HL-60/S4 (cell line): Measurements from ENCODE around the gene SNF8.

Experiments
- in situ Hi-C: fragments of 300-500 bp; cut with MboI; formaldehyde crosslinking; loops from 2 replicates; pipeline ENCODE4 v1.14.3; 2022; ENCODE audit warnings: low sequenced_read_pairs

SNF8 gene

DNA sequence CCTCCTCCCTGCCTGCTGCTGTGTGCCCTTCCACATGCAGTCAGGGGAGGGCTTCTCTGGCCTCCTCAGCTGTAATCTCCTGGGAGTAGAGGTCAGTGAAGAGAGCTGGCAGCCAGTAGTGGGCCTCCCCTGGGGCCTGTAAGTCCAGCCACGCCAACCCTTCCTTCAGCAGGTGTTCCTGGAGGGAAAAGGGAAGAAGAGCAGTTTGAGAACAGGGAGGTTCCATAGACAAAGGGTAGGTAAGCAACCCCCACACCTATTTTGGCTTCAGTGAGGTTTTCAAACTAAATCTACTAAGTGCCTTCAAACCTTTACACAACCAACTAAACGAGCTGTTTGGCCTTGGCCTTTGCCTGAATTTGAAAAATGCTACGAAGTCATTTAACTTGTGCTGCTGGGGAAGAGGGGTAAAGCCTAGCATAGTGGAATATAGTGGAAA lies 14.2 kb downstream of the SNF8 start:
- in situ Hi-C loops: no loop called here

GRCh38 chr17:48929812-48930165 lies 14.9 kb downstream of the SNF8 start:
- in situ Hi-C loops: no loop called here

GRCh38 chr17:48928876-48929811 lies 15.5 kb downstream of the SNF8 start:
- in situ Hi-C loops: no loop called here

DNA sequence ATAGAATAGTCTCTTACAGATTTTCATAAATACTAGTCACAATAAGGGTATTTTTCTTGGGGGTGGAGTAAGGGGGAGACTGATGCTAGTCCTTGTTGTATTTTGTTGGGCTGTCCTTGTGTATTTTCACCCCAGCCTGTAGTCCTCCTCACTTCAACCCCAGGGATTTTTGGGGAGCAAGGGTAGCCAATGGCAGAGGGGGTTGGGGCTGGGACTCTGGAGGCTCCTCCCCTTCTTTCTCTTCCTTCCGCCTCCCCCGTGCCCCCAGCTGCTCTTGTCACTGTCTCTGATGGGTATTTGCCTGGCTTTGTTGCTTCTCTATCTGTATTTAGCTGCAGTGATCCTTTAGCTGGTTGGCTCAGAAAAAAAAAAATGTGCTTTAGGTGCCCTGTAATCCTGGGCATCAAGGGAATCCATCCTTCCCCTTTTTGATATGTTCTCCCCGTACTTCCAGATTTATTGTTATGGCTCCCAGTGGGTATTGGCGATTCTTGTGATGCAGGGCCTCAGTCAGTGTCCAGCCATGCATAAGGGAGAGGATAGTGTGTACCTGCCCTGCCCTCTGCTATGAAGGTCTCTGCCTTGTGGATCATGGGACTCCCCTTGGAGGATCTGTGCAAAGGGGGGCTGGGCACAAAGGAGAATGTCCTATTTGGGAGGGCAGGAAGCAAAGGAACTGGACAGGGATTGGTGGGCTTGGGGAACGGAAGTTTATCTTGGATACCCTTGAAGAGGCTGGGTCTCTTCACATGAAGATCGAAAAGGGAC lies 16.5 kb downstream of the SNF8 start:
- in situ Hi-C loops: no loop called here

DNA sequence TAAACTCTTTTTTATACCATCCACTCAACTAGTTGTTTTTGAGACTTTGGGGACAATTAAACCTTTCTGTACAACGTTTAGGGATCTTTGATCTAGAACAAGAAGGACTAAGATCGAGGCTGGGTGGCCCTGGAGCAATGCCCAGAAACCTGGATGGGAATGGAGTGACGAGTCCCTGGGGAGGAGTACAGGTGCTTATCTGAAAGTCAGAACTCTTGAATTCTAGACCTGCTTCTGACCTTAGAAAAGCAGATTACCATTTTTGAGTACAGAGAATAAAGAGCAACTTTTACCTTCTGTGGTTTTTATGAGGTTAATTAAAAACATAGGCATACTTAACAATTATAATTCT lies 18.7 kb downstream of the SNF8 start:
- in situ Hi-C loops: no loop called here

DNA sequence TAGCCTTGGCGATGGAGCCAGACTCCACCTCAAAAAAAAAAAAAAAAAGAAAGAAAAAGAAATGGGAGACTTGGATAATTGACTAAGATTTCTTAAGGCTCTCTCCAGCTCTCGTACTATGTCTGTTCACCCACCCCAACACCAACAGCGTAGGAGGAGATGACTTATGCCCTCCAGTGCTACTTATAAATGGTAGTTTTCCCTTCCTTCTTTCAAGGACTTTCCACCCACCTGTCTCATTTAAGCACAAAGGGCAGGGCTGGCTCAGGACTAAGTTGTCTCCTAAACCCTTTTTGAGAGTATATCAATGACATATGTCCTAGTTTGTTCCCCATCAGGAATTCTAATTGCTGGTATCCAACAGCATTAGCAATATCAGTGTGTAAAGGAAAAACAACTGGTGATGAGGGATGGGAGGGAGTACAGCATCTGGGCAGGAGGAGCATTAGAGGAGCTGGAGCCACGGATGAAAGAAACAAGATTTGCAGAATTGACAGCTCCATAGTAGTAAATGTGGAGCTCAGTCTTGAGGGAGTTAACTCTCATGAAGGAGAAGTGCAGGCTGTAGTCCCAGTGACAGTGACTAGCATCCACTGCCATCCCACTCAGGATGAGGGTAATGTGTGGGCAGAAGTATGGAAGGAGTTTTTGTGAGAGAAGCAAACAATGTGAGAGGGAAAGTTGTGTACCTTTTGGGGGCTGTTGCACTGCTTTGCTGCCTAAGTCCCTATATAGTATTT lies 19.2 kb downstream of the SNF8 start:
- in situ Hi-C loops: no loop called here

DNA sequence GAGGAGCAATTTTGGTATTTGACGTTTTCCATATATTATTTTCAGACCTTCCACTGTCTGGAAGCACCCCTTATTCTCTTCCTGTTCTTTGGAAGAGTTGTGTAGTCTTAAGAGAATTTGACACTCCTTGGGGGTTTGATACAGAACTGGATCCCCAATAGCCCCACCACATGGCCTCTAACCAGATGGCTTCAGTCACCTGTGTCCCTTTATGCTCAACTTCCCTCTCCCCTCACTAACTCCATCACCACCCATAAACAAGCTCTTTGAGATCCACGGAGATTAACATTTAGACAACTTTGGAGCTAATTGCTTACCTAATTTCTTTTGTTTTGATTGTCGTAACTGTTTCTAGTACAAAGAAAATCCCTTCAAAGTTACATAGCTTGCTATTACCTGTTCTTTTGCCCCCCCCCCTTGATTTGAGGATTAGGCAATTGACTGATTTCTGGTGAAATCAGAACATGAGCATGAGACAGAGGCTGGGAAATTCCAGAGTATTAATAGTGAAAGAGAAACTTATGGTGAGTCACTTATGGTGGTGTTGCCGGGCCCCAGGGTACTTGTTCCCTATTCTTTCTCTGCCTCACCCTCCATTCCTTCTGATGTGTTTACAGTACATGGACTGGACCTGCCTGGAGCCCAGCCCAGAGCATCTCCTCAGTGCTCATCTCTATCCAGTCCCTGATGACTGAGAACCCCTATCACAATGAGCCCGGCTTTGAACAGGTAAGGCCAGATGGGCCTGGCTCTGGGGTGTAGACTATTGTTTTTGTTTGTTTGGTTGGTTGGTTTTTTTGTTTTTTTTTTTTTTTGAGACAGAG lies 29.0 kb downstream of the SNF8 start:
- in situ Hi-C loops: no loop called here

DNA sequence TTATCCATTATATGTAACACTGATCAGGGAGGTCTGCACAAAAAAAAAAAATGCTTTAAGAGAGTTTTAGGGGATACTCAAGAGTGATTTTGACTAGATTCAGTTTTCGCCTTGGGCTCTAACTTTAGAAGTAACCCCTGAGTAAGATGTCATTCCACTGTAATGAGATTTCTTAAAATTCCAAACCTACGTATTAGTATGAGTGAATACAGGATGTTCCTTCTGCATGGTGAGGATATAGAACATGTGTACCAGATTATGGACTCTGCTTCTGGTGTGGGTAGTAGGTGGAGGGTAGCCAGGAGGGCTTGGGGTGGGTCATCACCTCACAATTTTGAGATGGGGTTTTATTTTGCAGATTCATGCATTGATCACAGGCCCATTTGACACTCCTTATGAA lies 32.2 kb downstream of the SNF8 start:
- in situ Hi-C loops: no loop called here

DNA sequence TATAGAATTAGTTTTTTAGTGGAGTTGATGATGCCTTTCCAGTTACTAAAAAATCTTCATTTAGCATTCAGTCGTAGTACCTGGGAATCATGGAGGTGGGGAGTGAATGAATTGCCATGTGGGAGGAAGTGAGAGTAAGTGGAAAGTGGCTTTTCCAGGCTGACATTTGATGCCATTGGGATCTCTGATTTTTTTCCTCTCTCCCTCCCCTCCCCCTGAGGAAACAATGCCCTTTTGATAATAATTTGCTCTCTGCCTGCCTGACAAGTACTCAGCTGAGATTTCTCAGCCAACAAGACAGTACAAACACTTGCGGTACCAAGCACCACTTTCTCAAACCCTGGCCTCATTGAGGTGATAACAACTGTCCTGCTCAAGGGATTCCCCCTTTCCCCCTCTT lies 34.3 kb downstream of the SNF8 start:
- in situ Hi-C loops: no loop called here

DNA sequence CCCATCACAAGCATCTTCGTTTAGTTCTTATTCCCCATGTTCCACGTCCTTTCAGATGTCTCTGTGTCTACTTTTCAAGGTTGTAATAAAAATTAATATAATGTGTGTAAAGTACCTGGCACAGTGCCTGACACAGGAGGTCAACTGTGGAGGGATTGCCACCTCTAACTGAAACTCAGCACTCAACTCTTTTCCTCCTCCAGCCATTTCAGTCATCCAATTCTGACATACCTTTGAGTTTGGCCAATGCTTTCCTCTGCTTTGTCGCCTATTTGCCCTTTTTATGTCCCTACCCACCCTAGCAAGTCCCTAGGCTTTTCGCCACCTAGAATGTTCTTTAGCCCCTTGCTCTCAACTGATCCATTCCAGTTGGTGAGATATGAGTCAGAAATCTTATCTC lies 34.9 kb downstream of the SNF8 start:
- in situ Hi-C loops: no loop called here

DNA sequence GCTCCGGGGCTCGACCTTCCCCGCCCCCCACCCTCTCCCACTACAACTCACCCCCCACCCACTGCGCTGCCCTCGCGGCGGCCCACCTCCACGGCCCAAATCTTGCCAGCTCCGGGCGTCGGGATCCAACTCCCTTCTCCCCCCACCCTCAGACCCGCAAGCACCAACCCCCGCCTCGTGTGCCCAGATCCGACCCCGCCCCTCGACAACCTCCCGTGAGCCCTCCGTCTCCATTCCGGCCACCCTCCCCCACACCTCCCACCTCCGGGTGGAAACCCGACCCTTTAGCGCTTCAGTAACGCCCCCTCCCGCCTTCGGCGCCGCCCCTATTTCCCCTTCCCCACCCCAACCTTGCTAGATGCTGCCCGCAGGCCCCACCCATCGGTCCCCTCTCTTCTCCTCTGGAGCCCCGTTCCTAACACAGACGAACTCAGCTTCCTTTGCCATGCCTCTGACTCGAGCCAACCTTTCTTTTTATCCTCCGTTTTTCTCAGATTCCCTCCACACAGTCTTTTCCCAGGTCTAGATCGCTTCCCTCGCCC lies 35.7 kb downstream of the SNF8 start:
- in situ Hi-C loops: no loop called here

DNA sequence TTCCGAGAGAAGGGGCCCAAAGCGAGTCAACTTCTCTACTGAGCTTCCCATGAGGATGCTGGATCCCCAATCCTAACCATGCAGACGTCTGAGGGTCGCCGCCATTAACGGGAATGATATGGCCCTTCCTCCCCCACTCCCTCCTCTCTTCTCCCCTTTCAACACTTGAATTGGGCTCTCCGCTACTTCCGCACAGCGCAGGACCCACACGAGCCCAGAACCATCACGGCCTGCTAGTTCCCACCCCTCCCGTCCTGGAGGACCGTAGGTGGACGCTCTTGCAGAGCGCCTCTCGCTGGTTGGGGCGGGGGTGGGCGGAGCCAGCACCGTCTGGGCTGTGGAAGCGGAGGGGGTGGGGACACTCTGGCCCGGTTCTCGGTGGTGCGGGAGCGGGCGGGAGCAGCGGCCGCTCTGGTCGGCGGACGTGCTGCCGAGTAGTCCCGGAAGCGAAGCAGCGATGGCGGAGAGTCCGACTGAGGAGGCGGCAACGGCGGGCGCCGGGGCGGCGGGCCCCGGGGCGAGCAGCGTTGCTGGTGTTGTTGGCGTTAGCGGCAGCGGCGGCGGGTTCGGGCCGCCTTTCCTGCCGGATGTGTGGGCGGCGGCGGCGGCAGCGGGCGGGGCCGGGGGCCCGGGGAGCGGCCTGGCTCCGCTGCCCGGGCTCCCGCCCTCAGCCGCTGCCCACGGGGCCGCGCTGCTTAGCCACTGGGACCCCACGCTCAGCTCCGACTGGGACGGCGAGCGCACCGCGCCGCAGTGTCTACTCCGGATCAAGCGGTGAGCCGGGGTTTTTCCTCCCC lies 36.4 kb downstream of the SNF8 start, which contains the start of gene UBE2Z:
Gene UBE2Z, plus strand, starts transcription at position 361 of the 797 bp plus-strand sequence. Its CDS starts 97 bp downstream, at position 458.
- in situ Hi-C loops: no loop called here

DNA sequence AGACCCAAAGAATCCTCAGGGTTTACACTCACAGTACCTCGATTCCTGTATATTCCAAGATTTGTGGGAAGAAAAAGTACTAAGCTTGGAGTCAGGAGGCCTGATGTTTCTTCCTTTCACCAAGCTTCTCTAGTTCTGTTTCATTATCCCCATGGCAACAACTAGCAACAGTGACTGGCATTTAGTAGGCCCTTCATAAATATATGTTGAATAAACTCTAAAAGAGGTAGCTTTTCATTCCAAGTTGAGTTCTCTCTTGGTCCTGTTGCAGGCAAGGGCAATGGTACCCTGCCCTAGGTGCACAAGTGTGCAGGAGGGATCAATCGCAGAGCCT lies 37.0 kb downstream of the SNF8 start:
- in situ Hi-C loops: no loop called here

GRCh38 chr17:48905987-48906515 lies 38.6 kb downstream of the SNF8 start:
- in situ Hi-C loops: no loop called here

DNA sequence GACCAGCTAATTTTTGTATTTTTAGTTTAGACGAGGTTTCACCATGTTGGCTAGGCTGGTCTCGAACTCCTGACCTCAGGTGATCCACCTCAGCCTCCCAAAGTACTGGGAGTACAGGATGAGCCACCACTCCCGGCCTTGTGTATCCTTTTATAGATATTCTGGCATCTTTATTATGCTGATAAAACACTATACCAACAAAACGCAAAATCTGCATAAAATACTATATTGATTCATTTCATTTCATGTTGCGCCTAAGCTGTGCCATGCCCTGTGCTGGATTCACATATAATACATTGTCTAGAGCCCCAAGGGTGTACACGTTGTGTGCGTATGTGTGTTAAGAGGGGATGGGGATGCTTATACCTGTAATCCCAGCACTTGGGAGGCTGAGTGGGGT lies 40.2 kb downstream of the SNF8 start:
- in situ Hi-C loops: no loop called here

DNA sequence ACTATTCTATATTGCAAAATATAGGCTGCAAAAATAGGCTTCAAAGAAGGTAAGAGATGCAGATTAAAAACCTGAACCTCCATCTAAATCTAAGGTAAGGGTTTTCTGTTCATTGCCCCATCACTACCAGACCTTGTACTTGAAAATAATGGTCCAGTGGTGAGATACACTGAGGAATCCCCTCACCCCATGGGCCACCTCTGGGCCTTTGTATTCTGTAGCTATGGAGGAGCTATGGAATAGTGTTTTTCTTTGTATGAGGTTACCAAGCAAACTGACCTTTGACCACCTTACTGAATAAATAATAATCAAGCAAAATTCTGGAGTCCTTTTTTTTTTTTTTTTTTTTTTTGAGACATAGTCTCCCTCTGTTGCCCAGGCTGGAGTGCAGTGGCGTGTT lies 41.2 kb downstream of the SNF8 start:
- in situ Hi-C loops: no loop called here

- in situ Hi-C loops: no loop called here
Measured at GRCh38 chr17:48901241-48901640, 43.4 kb downstream of the SNF8 start.

GRCh38 chr17:48894886-48895285 lies 49.8 kb downstream of the SNF8 start:
- in situ Hi-C loops: no loop called here
